ENCODE data around the gene FYB1. TPM values are rescaled to one million over a fixed set of nuclear protein-coding genes. Genes with fewer than 3 reads are reported as not detected.
A peak's percentile ranks its signal among the peaks of the same experiment; 100 is the strongest.

Gene FYB1
- total RNA-seq, 1 experiment from 2014 or later = 10.5 TPM

DNA sequence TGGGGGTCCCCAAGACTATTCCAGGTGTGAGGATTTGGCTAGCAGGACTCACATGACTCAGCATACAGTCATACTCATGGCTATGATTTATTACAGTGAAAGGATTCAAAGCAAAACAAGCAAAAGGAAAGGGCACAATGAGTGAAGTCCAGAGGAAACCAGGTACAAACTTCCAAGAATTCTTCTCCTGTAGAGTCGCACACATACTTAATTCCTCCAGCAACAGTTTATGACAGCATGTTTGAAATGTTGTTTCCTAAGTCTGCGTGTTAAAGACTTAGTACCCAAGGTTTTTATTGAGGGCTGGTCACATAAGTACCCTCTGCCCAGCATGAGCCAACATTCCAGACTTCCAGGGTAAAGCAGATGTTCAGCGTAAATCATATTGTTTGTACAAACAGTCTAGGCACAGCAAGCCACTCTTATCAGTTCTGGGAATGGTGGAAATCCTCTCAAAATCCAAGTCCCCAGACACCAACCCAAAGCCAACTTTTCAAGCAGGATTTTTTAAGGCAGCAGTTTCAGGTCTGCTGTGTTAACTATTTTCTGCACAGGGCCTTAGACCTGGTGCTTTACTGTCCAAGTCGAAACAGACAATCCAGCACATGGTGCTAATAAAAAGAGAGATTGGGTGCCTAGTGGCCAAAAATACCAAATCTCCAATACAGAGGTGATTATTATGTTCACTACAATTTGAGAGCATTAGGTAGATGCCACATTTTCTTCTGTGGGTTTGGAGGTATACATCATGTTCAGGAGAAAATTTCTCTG lies 126.6 kb downstream of the FYB1 start:
- Histone ChIP-seq H3K27me3 (ENCODE audit: insufficient read depth, low read depth) (no peaks in the 10 kb centered on the region), H2AFZ (peak overlapping the region; percentile 59), H3K79me2 (ENCODE audit: low read depth) (no peaks in the 10 kb centered on the region), H3F3A (ENCODE audit: insufficient read depth, low read depth) (peaks cover 13% of the 10 kb centered on the region; the same call in 1 of the 2 replicates), H3K36me3 (ENCODE audit: low read depth) (no peaks in the 10 kb centered on the region), H3K27ac (peak overlapping the region; percentile 75), H3K4me1 (replicated peaks; ENCODE audit: insufficient read depth) (peaks cover 18% of the 10 kb centered on the region), H3K9me3 (ENCODE audit: insufficient read depth, low read depth) (peaks cover 14% of the 10 kb centered on the region; the same call in 1 of the 2 replicates), H3K4me3 (no peak overlapping the region), H3K4me2 (peak overlapping the region; percentile 27), H4K20me1 (ENCODE audit: insufficient read depth) (no peaks in the 10 kb centered on the region), H3K9me2 (ENCODE audit: insufficient read depth) (no peaks in the 10 kb centered on the region)
- ChIA-PET POLR2A (ENCODE audit: unreplicated experiment) (interaction anchor here (0.6 to 0.7 kb wide), 2 partner anchors 20 to 332 kb away, joined by 3 to 5 read pairs; no protein-coding TSS in a partner anchor), CTCF (no interaction called here)
- DNase-seq = peak in 1 of 2 experiments; percentile 71
- TF ChIP-seq, protein P1, sequence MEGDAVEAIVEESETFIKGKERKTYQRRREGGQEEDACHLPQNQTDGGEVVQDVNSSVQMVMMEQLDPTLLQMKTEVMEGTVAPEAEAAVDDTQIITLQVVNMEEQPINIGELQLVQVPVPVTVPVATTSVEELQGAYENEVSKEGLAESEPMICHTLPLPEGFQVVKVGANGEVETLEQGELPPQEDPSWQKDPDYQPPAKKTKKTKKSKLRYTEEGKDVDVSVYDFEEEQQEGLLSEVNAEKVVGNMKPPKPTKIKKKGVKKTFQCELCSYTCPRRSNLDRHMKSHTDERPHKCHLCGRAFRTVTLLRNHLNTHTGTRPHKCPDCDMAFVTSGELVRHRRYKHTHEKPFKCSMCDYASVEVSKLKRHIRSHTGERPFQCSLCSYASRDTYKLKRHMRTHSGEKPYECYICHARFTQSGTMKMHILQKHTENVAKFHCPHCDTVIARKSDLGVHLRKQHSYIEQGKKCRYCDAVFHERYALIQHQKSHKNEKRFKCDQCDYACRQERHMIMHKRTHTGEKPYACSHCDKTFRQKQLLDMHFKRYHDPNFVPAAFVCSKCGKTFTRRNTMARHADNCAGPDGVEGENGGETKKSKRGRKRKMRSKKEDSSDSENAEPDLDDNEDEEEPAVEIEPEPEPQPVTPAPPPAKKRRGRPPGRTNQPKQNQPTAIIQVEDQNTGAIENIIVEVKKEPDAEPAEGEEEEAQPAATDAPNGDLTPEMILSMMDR (conservative IDR thresholded peaks at IDR 0.05) = no peak
- TSS peak; percentile 76 for BruUV-seq (replicated peaks)
- intact Hi-C loops (cut with micrococcal nuclease; ENCODE audit: unreplicated experiment) = loop anchor here (1.0 to 2.0 kb wide), 2 partner anchors 9 to 16 kb away; no protein-coding TSS in a partner anchor

DNA sequence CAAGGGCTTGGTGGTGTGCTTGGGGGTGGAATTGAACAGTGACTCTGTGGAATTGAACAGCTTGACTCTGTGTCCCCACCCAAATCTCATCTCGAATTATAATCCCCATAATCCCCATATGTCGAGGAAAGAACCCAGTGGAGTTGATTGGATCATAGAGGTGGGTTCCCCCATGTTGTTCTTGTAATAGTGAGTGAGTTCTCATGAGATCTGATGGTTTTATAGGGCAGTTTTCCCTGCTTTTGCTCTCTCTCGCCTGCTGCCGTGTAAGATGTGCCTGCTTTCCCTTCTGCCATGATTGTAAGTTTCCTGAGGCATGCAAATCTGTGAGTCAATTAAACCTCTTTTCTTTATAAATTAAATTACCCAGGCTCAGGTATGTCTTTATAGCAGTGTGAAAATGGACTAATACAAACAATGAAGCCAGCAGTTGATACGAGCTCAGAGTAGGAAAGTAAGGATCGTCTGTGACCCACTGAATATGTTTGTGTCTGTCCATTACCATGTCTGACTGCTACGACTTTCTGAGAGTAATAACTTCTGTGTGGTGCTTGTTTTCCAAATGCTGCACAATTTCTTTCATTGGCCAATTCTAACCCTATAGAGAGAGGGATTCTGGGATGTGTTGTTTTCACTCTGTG lies 127.3 kb downstream of the FYB1 start:
- TF ChIP-seq EZH2 (IDR thresholded peaks at IDR 0.05; ENCODE audit: low read depth) = no peak
- TF ChIP-seq, protein P1 (conservative IDR thresholded peaks at IDR 0.05) = no peak
- ChIA-PET POLR2A (ENCODE audit: unreplicated experiment) (interaction anchor here (0.6 to 0.7 kb wide), 2 partner anchors 19 to 78 kb away, joined by 3 read pairs; no protein-coding TSS in a partner anchor), CTCF (interaction anchor here (0.9 to 1.8 kb wide), 2 partner anchors 11 to 16 kb away, joined by 3 to 6 read pairs; no protein-coding TSS in a partner anchor)
- Histone ChIP-seq H3K4me1 (replicated peaks; ENCODE audit: insufficient read depth) (peaks cover 18% of the 10 kb centered on the region), H3F3A (ENCODE audit: insufficient read depth, low read depth) (peaks cover 13% of the 10 kb centered on the region; the same call in 1 of the 2 replicates), H3K79me2 (ENCODE audit: low read depth) (no peaks in the 10 kb centered on the region), H3K27ac (peak overlapping the region; percentile 75), H3K4me2 (peak overlapping the region; percentile 27; the same call in 1 of the 2 replicates), H3K9me3 (ENCODE audit: insufficient read depth, low read depth) (peaks cover 14% of the 10 kb centered on the region; the same call in 1 of the 2 replicates), H4K20me1 (ENCODE audit: insufficient read depth) (no peaks in the 10 kb centered on the region), H3K4me3 (no peak overlapping the region), H2AFZ (peak overlapping the region; percentile 59), H3K36me3 (ENCODE audit: low read depth) (no peaks in the 10 kb centered on the region), H3K27me3 (ENCODE audit: insufficient read depth, low read depth) (no peaks in the 10 kb centered on the region), H3K9me2 (ENCODE audit: insufficient read depth) (no peaks in the 10 kb centered on the region)
- no TSS peak for BruUV-seq (replicated peaks)
- intact Hi-C loops (cut with micrococcal nuclease; ENCODE audit: unreplicated experiment) = loop anchor here (1.0 to 2.0 kb wide), 2 partner anchors 9 to 15 kb away; no protein-coding TSS in a partner anchor
- DNase-seq = peak in 1 of 2 experiments; percentile 45

DNA sequence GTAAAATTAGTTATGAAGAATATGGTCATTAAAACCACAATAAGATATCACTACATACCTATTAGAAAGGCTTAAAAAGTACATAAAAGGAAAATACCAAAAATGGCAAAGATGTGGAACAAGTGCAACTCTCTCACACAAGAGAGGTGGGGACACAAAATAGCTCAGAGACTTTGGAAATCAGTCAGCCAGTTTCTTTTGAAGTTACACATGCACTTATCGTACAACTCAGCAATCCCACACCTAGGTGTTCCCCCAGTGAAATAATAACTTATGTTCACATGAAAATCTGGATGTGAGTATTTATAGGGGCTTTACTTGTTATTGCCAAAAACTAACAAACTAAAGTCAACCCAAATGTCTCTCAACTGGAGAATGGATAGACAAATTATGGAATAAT lies 135.4 kb downstream of the FYB1 start:
- ChIA-PET POLR2A (ENCODE audit: unreplicated experiment) (no interaction called here), CTCF (no interaction called here)
- Histone ChIP-seq H2AFZ (no peak overlapping the region), H3K4me3 (no peak overlapping the region), H3K4me2 (no peak overlapping the region), H3K9me2 (ENCODE audit: insufficient read depth) (0 out of 2 replicates have a peak, but pooled peaks cover 6% of the 10 kb centered on the region), H3K4me1 (replicated peaks; ENCODE audit: insufficient read depth) (no peaks in the 10 kb centered on the region), H3F3A (ENCODE audit: insufficient read depth, low read depth) (no peaks in the 10 kb centered on the region), H3K9me3 (ENCODE audit: insufficient read depth, low read depth) (peaks cover 8% of the 10 kb centered on the region; the same call in 1 of the 2 replicates), H3K36me3 (ENCODE audit: low read depth) (no peaks in the 10 kb centered on the region), H3K79me2 (ENCODE audit: low read depth) (no peaks in the 10 kb centered on the region), H3K27ac (no peak overlapping the region), H3K27me3 (ENCODE audit: insufficient read depth, low read depth) (no peaks in the 10 kb centered on the region), H4K20me1 (ENCODE audit: insufficient read depth) (no peaks in the 10 kb centered on the region)
- intact Hi-C loops (cut with micrococcal nuclease; ENCODE audit: unreplicated experiment) = no loop called here
- no peak for TF ChIP-seq EZH2 (IDR thresholded peaks at IDR 0.05; ENCODE audit: low read depth)
- TF ChIP-seq, protein P1 (conservative IDR thresholded peaks at IDR 0.05) = no peak
- no TSS peak for BruUV-seq (replicated peaks)
- DNase-seq = no peak
